IPS DF 4.7 (cell line): ENCODE data around the gene LGALS4.
"Not testable (repeated sequence)": the region's sequence is repeated elsewhere in the genome, so short reads cannot be mapped to it uniquely, and the experiment has no call there.

Source experiments
- DNase-seq: peaks from one replicate; pipeline ENCODE4 v3.0.0-alpha.2; 2013; ENCODE audit warnings: low spot score; ENCODE audit errors: extremely low read depth

Gene LGALS4

GRCh38 chr19:38770949-38771275 is 41.8 kb downstream of the LGALS4 start:
- not testable (repeated sequence) for DNase-seq

- not testable (repeated sequence) for DNase-seq
Observed at GRCh38 chr19:38770228-38770948, 42.4 kb downstream of the LGALS4 start.

GRCh38 chr19:38769635-38770211 is 43.0 kb downstream of the LGALS4 start:
- no peak for DNase-seq

- DNase-seq, result no peak
Observed at GRCh38 chr19:38766276-38767047, 46.3 kb downstream of the LGALS4 start.

GRCh38 chr19:38765214-38765613 is 47.5 kb downstream of the LGALS4 start:
- DNase-seq, result no peak

- DNase-seq, result no peak
Observed at GRCh38 chr19:38763795-38764220, 48.9 kb downstream of the LGALS4 start.

GRCh38 chr19:38761884-38762389 is 50.8 kb downstream of the LGALS4 start:
- not testable (repeated sequence) for DNase-seq

GRCh38 chr19:38760805-38761517 is 51.8 kb downstream of the LGALS4 start:
- not testable (repeated sequence) for DNase-seq

GRCh38 chr19:38759590-38760003 is 53.1 kb downstream of the LGALS4 start:
- no peak for DNase-seq

- DNase-seq, result not testable (repeated sequence)
Observed at GRCh38 chr19:38754196-38754595, 58.5 kb downstream of the LGALS4 start.

GRCh38 chr19:38753783-38754182 is 59.0 kb downstream of the LGALS4 start:
- DNase-seq, result not testable (repeated sequence)
